Measurements from ENCODE around the gene CHST8. TPM values are rescaled to one million over a fixed set of nuclear protein-coding genes. Genes with fewer than 3 reads are reported as not detected.
"Not testable (repeated sequence)": the region's sequence is repeated elsewhere in the genome, so short reads cannot be mapped to it uniquely, and the experiment has no call there.

The CHST8 gene
- polyA plus RNA-seq, 4 donors = 0.07 to 0.20 (median 0.16) TPM

DNA sequence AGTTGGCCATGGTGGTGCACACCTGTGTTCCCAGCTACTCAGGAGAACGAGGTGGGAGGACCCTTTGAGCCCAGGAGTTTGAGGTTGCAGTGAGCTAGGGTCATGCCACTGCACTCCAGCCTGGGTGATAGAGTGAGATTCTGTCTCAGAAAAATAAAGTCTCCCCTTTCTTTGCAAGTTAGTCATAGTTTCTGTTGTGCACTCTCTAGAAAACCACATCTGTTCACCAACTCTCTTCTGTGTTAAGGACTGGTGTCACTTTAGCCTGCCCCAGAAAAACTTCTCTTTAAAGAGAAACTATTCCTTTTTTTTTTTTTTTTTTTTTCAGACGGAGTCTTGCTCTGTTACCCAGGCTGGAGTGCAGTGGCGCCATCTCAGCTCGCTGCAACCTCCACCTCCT, 4.9 kb upstream of the CHST8 start:
- DNase-seq (ENCODE audit: low read depth in 4 of 4, low spot score in 3 of 4) = no peak

DNA sequence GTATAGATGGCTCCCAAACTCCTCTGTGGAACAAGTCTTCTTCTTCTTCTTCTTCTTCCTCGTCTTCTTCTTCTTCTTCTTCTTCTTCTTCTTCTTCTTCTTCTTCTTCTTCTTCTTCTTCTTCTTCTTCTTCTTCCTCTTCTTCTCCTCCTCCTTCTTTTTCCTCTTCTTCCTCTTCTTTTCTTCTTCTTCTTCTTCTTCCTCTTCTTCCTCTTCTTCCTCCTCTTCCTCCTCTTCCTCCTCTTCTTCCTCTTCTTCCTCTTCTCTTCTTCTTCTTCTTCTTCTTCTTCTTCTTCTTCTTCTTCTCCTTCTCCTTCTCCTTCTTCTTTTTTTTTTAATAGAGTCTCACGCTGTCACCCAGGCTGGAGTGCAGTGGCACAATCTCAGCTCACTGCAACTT, 3.4 kb upstream of the CHST8 start:
- not testable (repeated sequence) for DNase-seq (ENCODE audit: low read depth in 4 of 4, low spot score in 3 of 4)

DNA sequence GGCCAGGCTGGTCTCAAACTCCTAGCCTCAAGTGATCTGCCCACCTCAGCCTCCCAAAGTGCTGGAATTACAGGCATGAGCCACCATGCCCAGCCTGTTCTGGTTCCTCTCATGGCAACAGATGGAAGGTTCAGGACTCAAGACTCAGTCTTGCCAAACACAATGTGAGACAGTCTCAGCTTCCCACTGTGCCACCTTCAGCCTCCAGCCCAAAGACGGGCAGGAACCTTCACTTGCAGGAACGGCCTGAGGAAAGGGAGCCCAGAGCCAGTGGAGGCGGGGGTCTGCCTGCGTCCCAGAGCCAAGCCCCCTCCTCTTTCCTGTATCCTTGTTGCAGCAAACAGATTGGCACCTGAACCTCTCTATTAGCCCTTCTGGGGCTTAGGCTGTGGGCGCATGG, 2.9 kb upstream of the CHST8 start:
- DNase-seq (ENCODE audit: low read depth in 4 of 4, low spot score in 3 of 4) = no peak

DNA sequence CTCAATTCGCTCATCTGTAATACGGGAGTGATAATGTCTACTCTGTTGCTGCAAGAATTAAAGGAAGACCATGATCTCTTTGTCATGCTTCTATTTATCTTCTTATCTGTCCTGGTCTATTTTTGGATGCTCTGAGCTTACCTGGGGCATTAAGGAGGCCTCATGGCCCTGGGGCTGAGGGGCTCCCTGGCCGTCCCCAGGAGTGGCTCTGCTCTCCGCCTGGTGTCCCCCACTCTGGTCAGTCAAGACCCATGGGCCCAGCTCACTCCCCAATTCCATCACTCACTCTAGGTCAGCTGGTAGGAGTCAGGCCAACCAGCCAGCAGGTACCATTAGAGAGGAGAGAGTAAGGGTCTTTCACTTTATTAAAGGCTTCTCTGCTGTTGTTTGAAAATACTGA, 1.1 kb upstream of the CHST8 start:
- no peak for DNase-seq (ENCODE audit: low read depth in 4 of 4, low spot score in 3 of 4)

DNA sequence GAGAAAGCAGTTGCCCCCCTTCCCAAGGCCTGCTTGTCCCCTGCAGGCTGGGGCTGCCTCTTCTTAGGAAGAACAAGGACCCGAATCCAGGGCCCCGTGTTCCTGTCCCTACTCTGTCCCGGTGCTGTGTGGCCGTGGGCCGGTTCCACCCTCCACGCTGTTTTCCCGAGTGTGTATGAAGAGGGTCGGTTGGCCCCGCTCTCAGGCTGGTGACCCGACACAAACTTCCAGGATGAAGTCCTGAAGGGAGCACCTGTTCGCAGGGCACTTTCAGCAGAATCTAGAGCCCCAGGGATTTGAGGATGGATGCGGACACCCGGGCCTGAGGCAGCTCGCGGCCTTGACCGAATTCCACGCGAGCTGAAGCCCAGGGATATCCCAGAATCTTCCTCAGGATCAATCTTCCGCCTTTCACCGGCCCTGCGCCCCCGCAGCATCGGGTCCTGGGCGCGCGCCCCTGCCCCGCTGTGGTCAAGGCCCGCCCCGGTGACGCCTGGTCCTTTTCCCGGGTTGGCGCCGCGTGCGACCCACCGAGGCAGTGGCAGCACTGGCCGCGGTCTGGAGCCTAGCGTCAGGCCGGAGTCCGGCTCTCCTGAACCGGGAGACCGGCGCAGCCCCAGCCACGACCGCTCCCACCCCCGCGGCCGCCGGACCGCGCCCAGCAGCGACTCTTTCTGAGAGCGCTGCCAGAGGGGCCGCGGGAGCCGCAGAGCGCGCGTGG, 528 bp upstream of the CHST8 start:
- no peak for DNase-seq (ENCODE audit: low read depth in 4 of 4, low spot score in 3 of 4)

DNA sequence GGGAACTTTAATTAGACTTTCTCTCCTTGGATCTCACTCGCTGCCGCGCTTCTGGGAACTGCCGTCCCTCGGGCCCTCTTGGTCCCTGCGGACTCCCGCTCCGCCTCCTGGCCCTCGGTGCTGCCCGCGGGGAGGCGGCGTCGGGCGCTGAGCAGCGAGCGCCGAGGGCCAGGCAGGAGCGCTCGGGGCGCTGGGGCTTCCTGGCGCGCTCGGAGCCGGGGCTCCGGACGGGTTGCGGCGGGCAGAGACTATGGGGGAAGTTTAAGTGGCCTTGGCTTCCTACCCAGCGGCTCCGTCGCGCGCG, 704 bp downstream of the CHST8 start:
- DNase-seq (ENCODE audit: low read depth in 4 of 4, low spot score in 3 of 4) = no peak

DNA sequence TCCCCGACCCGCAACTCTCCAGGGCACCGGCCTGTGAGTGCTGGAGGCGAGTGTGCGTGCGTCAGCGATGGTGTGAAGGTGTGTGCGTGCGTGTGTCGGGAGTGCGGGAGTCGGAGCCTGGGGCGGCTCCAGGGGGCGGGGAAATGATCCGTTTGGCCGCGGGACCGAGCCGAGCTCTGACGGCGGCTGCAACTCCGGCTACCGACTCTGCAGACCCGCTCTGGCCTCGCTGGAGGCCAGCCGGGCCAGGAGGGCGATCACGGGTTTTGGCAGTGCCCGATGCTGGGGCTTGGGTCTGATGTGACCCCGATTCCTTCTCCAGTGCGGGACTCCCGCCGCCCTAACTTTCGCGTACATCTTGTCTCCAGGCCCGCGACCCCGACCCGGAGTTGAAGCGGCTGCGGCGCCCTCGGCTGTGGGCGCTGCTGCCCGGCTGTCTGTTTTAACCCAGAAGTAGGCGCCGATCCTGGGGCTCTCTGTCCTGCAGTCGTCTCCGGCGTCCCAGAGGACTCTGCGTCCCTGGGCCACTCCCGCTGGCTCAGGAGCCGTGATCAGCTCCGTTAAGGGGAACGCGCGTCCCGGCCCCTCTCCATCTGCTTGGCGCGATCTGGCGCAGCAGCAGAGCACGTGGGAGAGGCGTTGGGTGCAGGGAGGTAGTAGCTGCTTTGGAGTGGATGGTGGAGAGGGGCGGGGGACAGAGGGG, 1.2 kb downstream of the CHST8 start:
- DNase-seq (ENCODE audit: low read depth in 4 of 4, low spot score in 3 of 4) = no peak

DNA sequence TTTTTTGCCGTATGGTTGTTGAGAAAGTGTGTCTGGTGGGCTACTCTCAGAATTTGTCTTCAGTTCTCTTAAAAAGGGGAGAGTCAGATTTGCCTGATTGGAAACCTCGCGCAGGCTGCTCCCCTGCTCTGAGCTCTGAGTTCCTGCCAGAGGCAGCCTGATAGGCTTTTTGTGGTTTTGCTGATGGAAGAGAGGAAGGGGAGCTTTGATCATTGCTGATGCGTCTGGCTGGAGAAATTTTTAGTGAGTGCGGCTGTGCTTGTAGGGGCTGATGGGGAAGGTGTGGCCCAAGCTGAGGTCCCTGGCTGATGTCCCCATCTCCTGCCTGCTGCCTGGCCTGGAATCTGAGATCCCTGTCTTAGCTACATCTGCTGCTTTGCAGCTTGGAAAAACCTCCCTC, 2.8 kb downstream of the CHST8 start:
- no peak for DNase-seq (ENCODE audit: low read depth in 4 of 4, low spot score in 3 of 4)

DNA sequence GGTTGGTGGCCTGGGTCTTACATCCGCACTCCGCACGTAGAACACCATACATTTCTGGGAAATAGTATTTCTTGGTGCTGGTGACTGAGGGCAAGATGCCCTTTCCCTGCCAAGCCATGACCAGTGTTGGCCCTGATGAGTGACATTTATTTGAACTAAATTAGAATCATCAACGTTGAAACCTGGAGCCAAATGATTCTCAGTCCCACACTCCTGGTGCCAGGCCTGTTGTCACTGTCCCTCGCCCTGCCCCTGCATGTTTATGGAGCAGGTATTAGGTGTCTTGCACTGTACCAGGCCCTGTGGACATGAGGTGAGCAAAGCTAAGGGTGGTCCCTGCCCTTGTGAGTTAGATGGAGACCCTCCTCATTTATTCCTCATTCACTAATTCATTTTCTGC, 5.8 kb downstream of the CHST8 start:
- DNase-seq (ENCODE audit: low read depth in 4 of 4, low spot score in 3 of 4) = no peak

- no peak for DNase-seq (ENCODE audit: low read depth in 4 of 4, low spot score in 3 of 4)
These were observed 6.4 kb downstream of the CHST8 start for GRCh38 chr19:33627962-33628839.

- no peak for DNase-seq (ENCODE audit: low read depth in 4 of 4, low spot score in 3 of 4)
These were observed 7.4 kb downstream of the CHST8 start for GRCh38 chr19:33628921-33629825.

DNA sequence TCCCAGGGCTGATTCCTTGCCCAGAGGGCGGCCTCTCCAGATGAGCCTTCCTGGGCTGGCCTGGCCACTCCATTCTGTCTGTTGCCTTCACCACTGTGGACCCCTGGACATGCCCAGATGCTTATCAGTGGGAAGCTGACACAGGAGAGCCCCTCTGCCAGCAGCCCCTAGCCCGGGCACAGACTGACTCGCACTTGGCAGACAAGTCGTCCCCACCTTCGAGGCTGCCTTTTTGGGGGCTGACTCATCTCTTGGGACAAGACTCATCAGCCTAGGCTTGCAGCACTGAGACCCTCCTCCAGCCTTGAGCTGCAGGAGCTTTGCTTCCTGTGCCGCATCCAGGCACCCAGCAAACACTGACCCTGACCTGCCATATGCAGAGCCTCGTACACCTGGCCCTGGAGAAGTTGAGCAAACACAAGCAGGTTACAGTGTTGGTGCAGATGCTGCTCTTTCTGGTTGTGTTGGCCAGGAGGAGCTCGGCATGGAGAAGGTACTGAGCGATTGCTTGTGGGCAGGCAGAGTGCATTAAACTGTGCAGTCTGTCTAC, 8.1 kb downstream of the CHST8 start:
- no peak for DNase-seq (ENCODE audit: low read depth in 4 of 4, low spot score in 3 of 4)

- no peak for DNase-seq (ENCODE audit: low read depth in 4 of 4, low spot score in 3 of 4)
These were observed 9.3 kb downstream of the CHST8 start for GRCh38 chr19:33630880-33631608.

DNA sequence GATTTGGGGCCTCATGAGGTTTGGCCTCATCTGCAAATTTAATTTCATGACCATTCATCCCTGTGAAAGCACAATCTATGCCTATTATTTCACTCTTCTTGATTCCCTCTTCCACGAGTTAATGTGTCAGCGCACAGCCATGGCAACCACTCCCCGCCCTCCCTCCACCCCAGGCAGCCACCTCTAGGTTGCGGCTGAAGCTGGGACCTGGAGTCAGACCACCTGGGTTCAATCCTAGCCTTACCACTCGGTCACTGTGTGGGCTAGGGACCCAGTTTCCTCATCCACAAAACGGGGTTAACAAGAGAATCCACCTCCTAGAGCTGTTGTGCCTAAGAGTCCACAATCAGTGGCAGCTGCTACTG, 9.8 kb downstream of the CHST8 start:
- no peak for DNase-seq (ENCODE audit: low read depth in 4 of 4, low spot score in 3 of 4)

DNA sequence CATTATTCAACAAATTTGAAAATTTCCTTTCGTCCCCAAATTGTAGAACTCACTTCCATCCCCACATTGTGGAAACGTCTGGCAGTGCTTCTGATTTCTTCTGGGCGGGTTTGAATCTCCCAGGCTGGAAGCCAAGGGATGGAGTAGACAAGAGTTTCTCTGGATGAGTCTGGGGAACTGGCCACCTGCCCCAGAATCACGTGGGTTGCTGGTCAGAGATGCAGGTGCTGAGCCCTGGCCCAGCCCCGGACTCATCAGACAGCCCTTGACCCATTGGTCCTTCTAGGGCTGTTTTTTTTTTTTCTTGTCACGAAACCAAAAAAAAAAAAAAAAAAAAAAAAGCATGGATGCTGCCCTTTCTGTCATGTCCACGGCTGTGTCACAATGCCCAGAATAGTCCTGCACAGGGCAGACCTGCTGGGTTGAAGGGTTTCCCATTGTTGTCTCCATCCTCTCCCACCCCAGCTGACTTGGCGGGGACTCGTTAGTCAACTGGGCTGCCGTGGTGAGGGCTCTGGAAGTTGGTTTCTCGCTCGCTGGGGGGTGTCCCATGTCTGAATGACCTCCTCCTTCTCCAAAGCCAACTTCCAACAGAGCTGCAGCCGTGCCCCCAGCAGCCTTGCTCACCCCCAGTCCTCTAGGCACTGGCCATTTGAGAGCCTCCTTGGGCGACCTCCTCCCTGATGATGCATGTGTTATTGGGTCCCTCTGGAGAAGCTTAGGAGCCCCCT, 12.8 kb downstream of the CHST8 start:
- DNase-seq (ENCODE audit: low read depth in 4 of 4, low spot score in 3 of 4) = no peak

GRCh38 chr19:33638167-33639034, 16.6 kb downstream of the CHST8 start:
- DNase-seq (ENCODE audit: low read depth in 4 of 4, low spot score in 3 of 4) = no peak

DNA sequence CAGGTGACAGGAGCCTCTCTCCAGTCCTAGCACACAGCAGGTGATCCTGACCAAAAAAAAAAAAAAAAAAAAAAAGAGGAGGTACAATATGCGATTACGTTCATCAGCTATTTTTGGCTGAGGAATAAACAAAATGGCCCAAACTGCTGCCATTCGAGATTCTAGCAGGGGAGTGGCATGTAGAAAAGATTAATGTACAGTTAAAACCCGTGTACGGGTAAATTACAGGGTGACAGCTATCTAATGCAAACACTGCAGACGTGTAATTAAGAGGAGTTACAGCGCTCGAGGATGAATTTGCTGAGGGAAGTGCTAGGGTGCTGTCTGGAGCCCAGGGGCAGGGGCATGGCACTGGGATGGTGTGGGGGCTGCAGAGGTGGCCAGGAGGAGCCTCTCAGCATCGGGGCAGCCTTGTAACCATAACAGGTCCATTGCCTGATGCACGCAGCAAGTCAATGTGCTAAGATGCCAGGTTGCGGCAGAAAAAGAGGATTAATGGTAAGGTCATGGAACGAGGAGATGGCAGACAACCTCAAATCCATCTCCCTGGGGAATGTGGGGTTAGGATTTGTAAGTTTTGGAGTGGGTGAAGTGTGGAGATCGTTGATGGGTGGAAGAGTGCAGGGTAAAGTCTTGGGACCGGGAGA, 17.4 kb downstream of the CHST8 start:
- no peak for DNase-seq (ENCODE audit: low read depth in 4 of 4, low spot score in 3 of 4)

- DNase-seq (ENCODE audit: low read depth in 4 of 4, low spot score in 3 of 4) = no peak
These were observed 19.0 kb downstream of the CHST8 start for GRCh38 chr19:33640773-33641172.

Measured in left renal pelvis (tissue), 4 donors.